Ascending aorta (tissue), 2 donors: Measurements from ENCODE around the gene TMEM205. TPM values are rescaled to one million over a fixed set of nuclear protein-coding genes. Genes with fewer than 3 reads are reported as not detected.
"Not testable (repeated sequence)": the region's sequence is repeated elsewhere in the genome, so short reads cannot be mapped to it uniquely, and the experiment has no call there.

Source experiments
- DNase-seq, 2 donors: peaks; one replicate each; pipeline ENCODE4 v3.0.0-alpha.2; 2019; ENCODE audit warnings: low spot score in 2 of 2
- H3K27ac ChIP-seq, 2 donors: fragments of 200-600 bp; sonication (generic); one replicate each; pipeline ENCODE4 v1.5.1; 2016 to 2017; ENCODE audit warnings: mild to moderate bottlenecking in 1 of 2
- H3K27me3 ChIP-seq: fragments of 200-600 bp; sonication (generic); one replicate; pipeline ENCODE4 v1.5.1; 2017
- H3K36me3 ChIP-seq, 2 donors: fragments of 200-600 bp; sonication (generic); one replicate each; pipeline ENCODE4 v1.5.1; 2016
- H3K4me1 ChIP-seq, 2 donors: fragments of 200-600 bp; sonication (generic); one replicate each; pipeline ENCODE4 v1.5.1; 2016 to 2017; ENCODE audit warnings: mild to moderate bottlenecking in 1 of 2
- H3K4me3 ChIP-seq, 2 donors: fragments of 200-600 bp; sonication (generic); one replicate each; pipeline ENCODE4 v1.5.1; 2016 to 2017; ENCODE audit warnings: mild to moderate bottlenecking in 1 of 2
- H3K9me3 ChIP-seq, 2 donors: fragments of 200-600 bp; sonication (generic); one replicate each; pipeline ENCODE4 v1.5.1; 2016
- intact Hi-C: fragments of 100-400 bp; cut with DNase I; formaldehyde crosslinking; loops from one replicate; pipeline ENCODE4 v1.15.1; 2023
- total RNA-seq: library from RNA; depleted of rRNA; stranded (reverse); fragments of >200 nt; gene quantifications from one replicate; pipeline ENCODE4 v1.1.0, GENCODE V29; 2016
- TF ChIP-seq, protein P1 (sequence below), 3 experiments: fragments of 200-600 bp in 2 of 3; fragments of 450-650 bp in 1 of 3; sonication (generic) in 2 of 3; IDR thresholded peaks; one replicate each; pipeline ENCODE4 v1.5.1; 2016 to 2019; ENCODE audit warnings: antibody characterized with exemption in 3 of 3, mild to moderate bottlenecking in 1 of 3, moderate library complexity in 1 of 3

TMEM205 gene
- total RNA-seq, 1 donor from 2014 or later: 225 TPM

DNA sequence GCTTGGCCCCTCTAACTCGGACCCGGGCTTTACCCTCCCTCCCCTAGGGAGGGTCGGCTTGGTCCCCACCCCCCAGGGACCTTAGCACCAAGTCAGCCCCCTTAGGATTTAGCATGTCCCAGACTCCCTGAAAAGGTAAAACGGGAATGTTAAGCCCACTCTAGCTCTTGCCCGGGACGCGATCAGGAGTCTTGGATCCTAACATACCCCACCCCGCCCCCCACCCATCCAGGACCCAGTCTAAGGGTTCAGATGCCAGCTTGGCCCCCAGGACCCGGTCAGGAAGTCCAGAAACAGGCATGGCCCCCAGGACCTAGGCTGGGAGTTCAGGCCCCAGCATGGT, 37.6 kb upstream of the TMEM205 start:
- no peaks in the 10 kb centered on the region for H3K9me3 ChIP-seq
- H3K27ac ChIP-seq: no peak overlapping the region
- intact Hi-C loops: loop anchor here (5.0 kb wide), 1 partner anchor 124 kb away; the partner anchor contains the start of gene ZNF653
- TF ChIP-seq, protein P1, sequence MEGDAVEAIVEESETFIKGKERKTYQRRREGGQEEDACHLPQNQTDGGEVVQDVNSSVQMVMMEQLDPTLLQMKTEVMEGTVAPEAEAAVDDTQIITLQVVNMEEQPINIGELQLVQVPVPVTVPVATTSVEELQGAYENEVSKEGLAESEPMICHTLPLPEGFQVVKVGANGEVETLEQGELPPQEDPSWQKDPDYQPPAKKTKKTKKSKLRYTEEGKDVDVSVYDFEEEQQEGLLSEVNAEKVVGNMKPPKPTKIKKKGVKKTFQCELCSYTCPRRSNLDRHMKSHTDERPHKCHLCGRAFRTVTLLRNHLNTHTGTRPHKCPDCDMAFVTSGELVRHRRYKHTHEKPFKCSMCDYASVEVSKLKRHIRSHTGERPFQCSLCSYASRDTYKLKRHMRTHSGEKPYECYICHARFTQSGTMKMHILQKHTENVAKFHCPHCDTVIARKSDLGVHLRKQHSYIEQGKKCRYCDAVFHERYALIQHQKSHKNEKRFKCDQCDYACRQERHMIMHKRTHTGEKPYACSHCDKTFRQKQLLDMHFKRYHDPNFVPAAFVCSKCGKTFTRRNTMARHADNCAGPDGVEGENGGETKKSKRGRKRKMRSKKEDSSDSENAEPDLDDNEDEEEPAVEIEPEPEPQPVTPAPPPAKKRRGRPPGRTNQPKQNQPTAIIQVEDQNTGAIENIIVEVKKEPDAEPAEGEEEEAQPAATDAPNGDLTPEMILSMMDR (IDR thresholded peaks at IDR 0.05): no peak
- no peak for DNase-seq
- peaks cover 14 to 31% of the 10 kb centered on the region in 2 donors for H3K4me1 ChIP-seq
- peak overlapping the region; percentile 46 to 57 for H3K4me3 ChIP-seq
- no peaks in the 10 kb centered on the region for H3K36me3 ChIP-seq
- no peaks in the 10 kb centered on the region for H3K27me3 ChIP-seq

DNA sequence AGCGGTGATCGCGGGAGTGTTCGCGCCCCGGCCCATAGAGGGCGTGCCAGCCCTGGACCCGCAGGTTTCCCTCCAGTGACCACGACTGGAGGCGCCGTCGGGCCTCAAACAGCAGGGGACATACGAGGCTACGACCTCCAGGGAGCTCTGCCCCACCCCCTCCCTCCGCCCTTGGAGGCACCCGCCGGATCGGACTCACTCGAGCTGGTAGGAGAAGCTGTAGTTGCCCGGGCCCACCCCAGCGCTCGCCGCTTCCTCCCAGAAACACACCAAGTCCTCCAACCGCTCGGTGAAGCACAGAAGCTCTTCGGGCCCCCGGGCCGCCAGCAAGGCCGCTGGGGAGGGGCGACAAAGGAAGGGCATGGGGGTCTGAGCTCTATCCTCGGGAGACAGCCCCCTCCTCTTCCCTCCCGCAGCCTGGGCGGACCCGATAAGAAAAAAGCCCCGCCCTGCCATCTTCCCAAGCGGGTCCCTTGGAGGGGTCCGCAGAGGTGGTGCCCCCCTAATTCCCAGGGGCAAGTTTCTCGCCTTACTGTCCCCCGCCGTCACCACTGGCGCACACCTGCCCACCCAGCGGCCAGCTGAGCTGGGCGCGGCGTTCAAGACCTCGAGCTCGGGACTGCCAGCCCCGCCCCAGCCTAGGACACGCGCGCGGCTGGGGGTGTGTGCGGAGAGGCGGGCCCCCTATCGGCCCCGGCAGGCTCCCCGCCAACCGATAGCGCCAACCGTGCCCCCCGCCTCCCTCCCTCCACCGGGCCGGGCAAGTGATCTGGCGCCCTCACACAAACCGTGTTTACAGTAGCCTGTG, 37.0 kb upstream of the TMEM205 start:
- Histone ChIP-seq H3K4me3 (peak overlapping the region; percentile 46 to 57), H3K27ac (no peak overlapping the region), H3K27me3 (no peaks in the 10 kb centered on the region), H3K9me3 (no peaks in the 10 kb centered on the region), H3K36me3 (no peaks in the 10 kb centered on the region), H3K4me1 (peaks cover 14 to 36% of the 10 kb centered on the region in 2 donors)
- TF ChIP-seq, protein P1 (IDR thresholded peaks at IDR 0.05): peak; percentile 44 to 51 (median 49)
- DNase-seq: peak in 1 of 2 donors; percentile 75
- intact Hi-C loops: loop anchor here (5.0 kb wide), 1 partner anchor 124 kb away; the partner anchor contains the start of gene ZNF653

DNA sequence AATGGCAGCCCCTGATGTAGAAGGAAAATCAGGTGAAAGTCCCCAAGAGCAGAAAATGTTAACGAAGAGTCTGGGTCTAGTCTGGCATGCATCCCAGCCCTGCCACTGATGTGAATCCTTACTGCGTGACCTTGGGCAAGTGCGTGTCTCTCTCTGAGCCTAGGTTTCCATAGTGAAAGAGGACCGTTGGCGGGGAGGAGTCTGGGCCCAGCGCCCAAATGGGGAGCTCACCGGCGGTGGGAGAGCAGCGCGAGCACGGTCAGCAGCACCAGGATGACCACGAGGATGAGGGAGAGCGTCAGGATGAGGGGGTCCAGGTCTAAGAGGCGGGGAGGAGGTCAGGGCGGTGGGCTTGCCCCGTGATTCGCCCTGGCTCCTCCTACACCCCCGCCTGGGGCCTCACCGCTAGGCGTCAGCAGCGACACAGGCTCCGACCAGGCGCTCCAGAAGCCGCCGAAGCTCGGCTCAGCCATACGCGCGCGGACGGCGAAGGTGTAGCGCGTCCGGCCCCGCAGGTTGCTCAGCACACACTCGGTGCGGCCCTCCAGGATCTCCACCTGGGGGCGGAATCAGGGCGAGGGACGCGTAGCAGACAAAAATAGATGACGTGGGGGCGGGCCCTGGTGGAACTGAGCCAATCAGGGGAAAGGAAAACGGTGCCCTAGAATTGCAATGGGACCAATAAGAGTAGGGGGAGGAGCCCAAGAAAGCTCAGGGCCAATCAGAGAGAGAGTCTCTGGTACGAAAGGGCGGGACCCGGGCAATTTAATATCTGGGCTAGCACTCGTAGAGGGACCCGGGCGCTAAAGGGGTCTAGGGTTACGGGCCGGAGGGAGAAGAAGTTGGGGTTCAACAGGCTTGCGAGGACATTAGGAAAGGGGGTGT, 34.8 kb upstream of the TMEM205 start:
- TF ChIP-seq, protein P1 (IDR thresholded peaks at IDR 0.05): peak; percentile 70 to 87 (median 71)
- Histone ChIP-seq H3K9me3 (no peaks in the 10 kb centered on the region), H3K27me3 (no peaks in the 10 kb centered on the region), H3K27ac (peak overlapping the region; percentile 81 to 84), H3K36me3 (no peaks in the 10 kb centered on the region), H3K4me3 (peak overlapping the region; percentile 71 to 81), H3K4me1 (peaks cover 17 to 56% of the 10 kb centered on the region in 2 donors)
- DNase-seq: peak; percentile 88 to 97
- intact Hi-C loops: loop anchor here (1.0 to 5.0 kb wide), 4 partner anchors 26 to 126 kb away; partner anchors contain the start of genes ODAD3, PLPPR2, PRKCSH and RGL3

DNA sequence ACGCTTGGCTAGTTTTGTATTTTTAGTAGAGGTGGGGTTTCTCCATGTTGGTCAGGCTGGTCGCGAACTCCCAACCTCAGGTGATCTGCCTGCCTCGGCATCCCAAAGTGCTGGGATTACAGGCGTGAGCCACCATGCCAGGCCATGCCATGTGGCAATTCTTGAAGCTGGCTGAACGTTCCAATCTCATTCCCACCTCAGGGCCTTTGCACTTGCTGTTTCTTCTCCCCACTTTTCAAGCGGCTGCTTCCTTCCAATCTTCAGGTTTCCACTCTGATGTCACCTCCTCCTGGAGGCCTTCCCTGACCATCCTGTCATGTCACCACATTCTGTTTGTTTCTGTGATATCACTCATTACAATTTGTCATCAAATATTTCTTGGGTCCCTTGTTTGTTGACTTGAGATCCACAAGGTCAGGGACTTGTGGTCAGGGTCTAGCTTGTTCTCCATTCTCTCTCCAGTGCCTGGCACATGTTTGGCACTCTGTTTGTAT, 33.8 kb upstream of the TMEM205 start:
- no peak for DNase-seq
- H3K27ac ChIP-seq: peak overlapping the region in 1 of 2 donors; percentile 84
- intact Hi-C loops: loop anchor here (2.0 to 5.0 kb wide), 2 partner anchors 39 to 127 kb away; partner anchors contain the start of genes RGL3 and ZNF653

DNA sequence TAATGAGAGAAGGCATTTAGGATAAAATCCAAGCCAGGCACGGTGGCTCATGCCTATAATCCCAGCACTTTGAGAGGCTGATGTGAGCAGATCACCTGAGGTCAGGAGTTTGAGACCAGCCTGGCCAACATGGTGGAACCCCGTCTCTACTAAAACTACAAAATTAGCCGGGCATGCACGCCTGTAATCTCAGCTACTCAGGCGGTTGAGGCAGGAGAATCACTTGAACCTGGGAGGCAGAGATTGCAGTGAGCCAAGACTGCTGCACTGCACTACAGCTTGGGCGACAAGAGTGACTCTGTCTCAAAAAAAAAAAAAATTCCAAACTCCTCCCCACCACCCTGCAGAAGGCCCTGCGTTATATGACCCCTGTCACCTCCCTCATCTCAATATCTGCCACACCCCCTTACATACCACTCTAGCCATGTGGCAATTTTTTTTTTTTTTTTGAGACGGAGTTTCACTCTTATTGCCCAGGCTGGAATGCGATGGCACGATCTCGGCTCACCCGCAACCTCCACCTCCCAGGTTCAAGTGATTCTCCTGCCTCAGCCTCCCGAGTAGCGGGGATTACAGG, 33.3 kb upstream of the TMEM205 start:
- H3K9me3 ChIP-seq, H3K36me3 ChIP-seq, H3K27me3 ChIP-seq, H3K4me3 ChIP-seq, DNase-seq, intact Hi-C loops: not testable (repeated sequence)
- Histone ChIP-seq H3K4me1 (peaks cover 17 to 59% of the 10 kb centered on the region in 2 donors), H3K27ac (peak overlapping the region; percentile 63 to 85)

More for the DNA sequence above, 33.8 kb upstream of the TMEM205 start:
- Histone ChIP-seq H3K4me1 (peaks cover 17 to 59% of the 10 kb centered on the region in 2 donors), H3K9me3 (no peaks in the 10 kb centered on the region), H3K27me3 (no peaks in the 10 kb centered on the region), H3K36me3 (no peaks in the 10 kb centered on the region), H3K4me3 (no peak overlapping the region)
- TF ChIP-seq, protein P1 (IDR thresholded peaks at IDR 0.05): no peak
